H1 (cell line): Measurements from ENCODE around the gene POMP.
A peak's percentile ranks its signal among the peaks of the same experiment; 100 is the strongest.

Experiments used
- BRCA1 ChIP-seq: IDR thresholded peaks from 2 replicates; pipeline ENCODE4 v1.6.1; 2012; ENCODE audit warnings: low read depth, low read length, improper control_type of control experiment
- CTCF ChIP-seq, 3 experiments: IDR thresholded peaks; 1 replicate in 2 of 3; 2 replicates in 1 of 3; pipeline versions ENCODE4 v1.5.1 to v1.6.1; 2011; ENCODE audit warnings: low read length in 3 of 3, mild to moderate bottlenecking in 3 of 3, inconsistent platforms in 2 of 3, low read depth in 1 of 3, moderate library complexity in 1 of 3; ENCODE audit not compliant: insufficient read depth in 1 of 3; ENCODE audit errors: control extremely low read depth in 1 of 3
- EP300 ChIP-seq, 2 experiments: IDR thresholded peaks; 1 replicate in 1 of 2; 2 replicates in 1 of 2; pipeline ENCODE4 v1.6.1; 2011 to 2012; ENCODE audit warnings: low read depth in 2 of 2, low read length in 2 of 2, mild to moderate bottlenecking in 2 of 2, borderline replicate concordance in 1 of 2, inconsistent platforms in 1 of 2, moderate library complexity in 1 of 2
- KDM1A ChIP-seq: fragments of 200-600, 300-600 bp; sonication (generic); IDR thresholded peaks from 2 replicates; pipeline ENCODE4 v1.7.1; 2016; ENCODE audit warnings: mild to moderate bottlenecking, low read length, borderline replicate concordance
- POLR2A ChIP-seq, 2 experiments: IDR thresholded peaks; 1 replicate in 1 of 2; 2 replicates in 1 of 2; pipeline ENCODE4 v1.6.1; 2011; ENCODE audit warnings: low read depth in 2 of 2, low read length in 2 of 2, mild to moderate bottlenecking in 2 of 2; ENCODE audit errors: control extremely low read depth in 1 of 2
- POLR2AphosphoS5 ChIP-seq: IDR thresholded peaks from 2 replicates; pipeline ENCODE4 v1.6.1; 2011; ENCODE audit warnings: low read depth, low read length
- RAD21 ChIP-seq, 2 experiments: IDR thresholded peaks in 1 of 2; conservative IDR thresholded peaks in 1 of 2; 2 replicates each; pipeline ENCODE4 v1.6.1; 2011; ENCODE audit warnings: low read depth in 2 of 2, low read length in 2 of 2, improper control_type of control experiment in 1 of 2, inconsistent platforms in 1 of 2, mild to moderate bottlenecking in 1 of 2, moderate library complexity in 1 of 2

DNA sequence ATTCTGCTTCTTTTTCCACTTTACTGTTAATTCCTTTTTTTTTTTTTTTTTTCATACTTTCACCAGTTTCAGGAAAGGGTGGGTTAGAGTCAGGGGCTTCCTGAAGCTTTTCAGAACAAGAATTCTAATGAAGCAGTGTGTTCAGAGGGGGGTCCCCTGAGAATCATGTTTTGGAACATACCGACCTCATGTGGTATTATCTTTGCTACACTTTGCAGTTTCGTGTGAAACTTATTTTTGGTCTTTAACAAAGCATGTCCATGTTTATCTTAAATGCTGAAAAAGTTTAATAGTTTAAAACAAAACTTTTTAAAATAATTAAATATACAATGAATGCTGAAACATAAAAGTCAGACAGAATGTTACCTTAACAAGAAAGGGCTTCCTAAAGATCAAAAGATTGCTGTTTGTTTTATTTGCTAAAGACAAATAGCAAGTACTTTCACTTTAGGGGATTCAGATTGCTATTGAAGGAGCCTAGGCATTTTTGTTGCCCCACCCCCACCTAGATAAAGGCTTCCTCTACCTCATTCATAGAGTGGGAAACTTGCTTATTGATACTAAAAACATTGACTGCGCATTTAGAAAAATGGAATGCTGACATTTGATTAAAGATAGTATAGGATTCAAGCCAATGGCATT is 21.1 kb upstream of the POMP start:
- TF ChIP-seq POLR2A (IDR thresholded peaks at IDR 0.05; ENCODE audit: control extremely low read depth in 1 of 2, low read depth in 2 of 2, low read length in 2 of 2) (no peak), POLR2AphosphoS5 (no peak), BRCA1 (no peak), CTCF (IDR thresholded peaks at IDR 0.05; ENCODE audit: control extremely low read depth in 1 of 3, insufficient read depth in 1 of 3, low read depth in 1 of 3, low read length in 3 of 3) (no peak), EP300 (IDR thresholded peaks at IDR 0.05; ENCODE audit: borderline replicate concordance in 1 of 2, low read depth in 2 of 2, low read length in 2 of 2) (no peak), KDM1A (no peak), RAD21 (IDR thresholded peaks at IDR 0.05 in 1 of 2, conservative IDR thresholded peaks at IDR 0.05 in 1 of 2; ENCODE audit: low read depth in 2 of 2, low read length in 2 of 2) (peak in 1 of 2 experiments; percentile 9; a peak in 1 of 4 replicates)
